ENCODE data around the gene THUMPD3.
A peak's percentile ranks its signal among the peaks of the same experiment; 100 is the strongest.

The THUMPD3 gene

GRCh38 chr3:9399337-9399703 lies 36.5 kb downstream of the THUMPD3 start:
- H3K4me3 Mint-ChIP-seq: peak overlapping the region; percentile 70
- peaks cover 70% of the 10 kb centered on the region for H3K4me1 Mint-ChIP-seq

DNA sequence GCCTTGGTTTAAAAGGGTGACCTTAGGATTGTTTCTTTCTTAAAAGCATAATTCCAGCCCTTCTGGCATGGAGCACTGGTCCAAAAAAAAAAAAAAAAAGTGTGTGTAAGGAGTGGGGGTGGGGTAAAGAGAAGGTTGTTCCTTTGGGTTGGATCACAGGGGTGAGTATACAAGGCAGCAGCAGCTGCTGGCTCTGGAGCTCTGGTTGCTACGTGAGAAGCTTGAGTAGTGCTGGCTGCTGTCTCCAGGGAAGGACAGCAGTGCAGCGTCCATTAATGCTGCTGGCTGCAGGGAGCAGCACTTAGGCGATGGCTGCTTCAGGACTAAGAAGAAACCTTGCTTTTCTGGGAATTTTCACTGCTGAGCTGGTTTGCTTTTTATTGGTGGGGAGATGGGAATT lies 36.9 kb downstream of the THUMPD3 start:
- Mint-ChIP-seq H3K4me1 (peaks cover 70% of the 10 kb centered on the region), H3K4me3 (peak overlapping the region; percentile 70), H3K27ac (no peak overlapping the region), H3K9me3 (no peaks in the 10 kb centered on the region), H3K36me3 (peaks cover 27% of the 10 kb centered on the region), H3K27me3 (no peaks in the 10 kb centered on the region)
- no peak for ATAC-seq

More at GRCh38 chr3:9399337-9399703, 36.5 kb downstream of the THUMPD3 start:
- Mint-ChIP-seq H3K27me3 (no peaks in the 10 kb centered on the region), H3K36me3 (peaks cover 32% of the 10 kb centered on the region), H3K9me3 (no peaks in the 10 kb centered on the region), H3K27ac (peak overlapping the region; percentile 96)
- ATAC-seq: no peak

DNA sequence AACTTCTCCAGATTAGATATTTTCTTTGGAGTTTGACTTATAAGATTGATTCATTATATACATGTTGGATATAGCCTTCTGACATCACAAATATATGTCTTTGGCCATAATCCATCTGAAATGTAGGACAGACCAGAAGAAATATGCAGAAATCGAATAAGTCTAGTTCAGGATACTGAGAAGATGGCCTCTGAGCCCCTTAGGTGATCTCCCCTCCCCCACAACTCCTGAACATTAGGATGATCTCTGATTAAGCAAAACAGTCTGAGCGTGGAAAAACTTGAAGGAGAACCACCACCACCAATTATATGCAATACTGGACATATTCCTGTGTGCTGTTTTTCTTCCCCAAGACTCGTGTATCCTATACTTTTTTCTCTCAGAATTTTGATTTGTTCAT lies 37.8 kb downstream of the THUMPD3 start:
- no peak for ATAC-seq
- Mint-ChIP-seq H3K36me3 (peaks cover 19% of the 10 kb centered on the region), H3K4me3 (no peak overlapping the region), H3K27me3 (no peaks in the 10 kb centered on the region), H3K27ac (no peak overlapping the region), H3K9me3 (no peaks in the 10 kb centered on the region), H3K4me1 (peaks cover 68% of the 10 kb centered on the region)

DNA sequence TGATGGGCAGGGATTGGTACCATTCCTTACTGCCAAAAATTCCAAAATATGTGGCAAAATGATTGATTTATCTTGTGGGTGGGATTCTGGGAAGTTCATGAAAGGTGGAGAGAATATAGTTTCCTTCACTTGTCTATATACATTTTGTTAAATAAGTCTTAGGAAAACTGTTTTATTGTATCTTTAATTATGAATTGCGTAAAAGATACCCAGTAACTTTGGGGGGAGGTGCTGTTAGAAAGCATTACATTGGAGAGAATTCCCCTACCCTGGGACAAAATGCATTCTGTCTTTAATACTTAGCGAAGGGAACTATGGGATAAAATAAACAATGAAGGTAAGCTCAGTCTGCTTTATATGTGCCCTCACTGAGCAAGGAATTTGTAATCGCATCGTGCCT lies 39.1 kb downstream of the THUMPD3 start:
- Mint-ChIP-seq H3K27me3 (no peaks in the 10 kb centered on the region), H3K4me3 (no peak overlapping the region), H3K27ac (peak overlapping the region; percentile 30), H3K9me3 (no peaks in the 10 kb centered on the region), H3K4me1 (peaks cover 69% of the 10 kb centered on the region), H3K36me3 (peaks cover 13% of the 10 kb centered on the region)
- no peak for ATAC-seq

DNA sequence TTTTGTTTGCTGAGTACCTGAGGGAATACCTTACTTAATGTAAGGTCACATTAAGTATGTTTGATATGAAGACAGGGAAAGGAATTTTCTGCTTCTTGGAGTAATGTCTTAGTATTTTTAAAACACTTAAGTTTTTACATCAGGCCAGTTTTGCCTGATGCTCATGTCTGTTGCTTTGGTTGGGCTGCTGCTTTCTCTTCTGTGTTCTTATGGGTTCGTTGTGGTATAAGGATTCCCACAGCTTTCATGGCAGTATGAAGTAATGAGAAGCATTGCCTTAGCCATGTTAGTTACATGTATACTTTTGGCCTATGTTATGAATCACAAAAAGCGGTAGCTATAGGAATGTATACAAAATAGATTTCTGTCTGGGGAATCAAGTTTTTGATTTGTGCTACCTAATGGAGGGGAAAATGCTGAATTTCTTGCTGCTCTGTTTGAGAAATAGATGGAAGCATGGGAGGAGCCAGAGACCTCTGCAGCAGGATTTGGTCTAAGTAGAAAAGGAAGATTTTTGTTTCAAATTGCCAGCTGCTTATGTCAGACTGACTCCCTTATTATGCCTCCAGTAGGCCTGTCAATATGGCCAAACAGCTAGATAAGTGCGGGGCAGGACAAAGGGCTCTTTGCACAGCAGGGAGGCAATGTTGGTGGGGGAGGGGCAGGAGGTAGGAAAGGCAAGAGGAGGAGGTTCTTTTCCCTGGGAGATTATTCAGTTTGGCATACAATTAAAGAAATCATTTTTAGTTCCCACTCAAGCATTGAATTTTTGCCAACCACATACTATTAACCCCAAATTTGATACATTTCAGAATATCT lies 39.8 kb downstream of the THUMPD3 start:
- no peak overlapping the region for H3K27ac Mint-ChIP-seq
- no peak overlapping the region for H3K4me3 Mint-ChIP-seq
- no peak for ATAC-seq
- H3K36me3 Mint-ChIP-seq: peaks cover 13% of the 10 kb centered on the region
- H3K4me1 Mint-ChIP-seq: peaks cover 76% of the 10 kb centered on the region
- no peaks in the 10 kb centered on the region for H3K9me3 Mint-ChIP-seq
- H3K27me3 Mint-ChIP-seq: no peaks in the 10 kb centered on the region

- no peak overlapping the region for H3K27ac Mint-ChIP-seq
- no peak for ATAC-seq
- peaks cover 7% of the 10 kb centered on the region for H3K36me3 Mint-ChIP-seq
- no peaks in the 10 kb centered on the region for H3K9me3 Mint-ChIP-seq
- peaks cover 76% of the 10 kb centered on the region for H3K4me1 Mint-ChIP-seq
- H3K27me3 Mint-ChIP-seq: no peaks in the 10 kb centered on the region
- no peak overlapping the region for H3K4me3 Mint-ChIP-seq
These were observed 40.6 kb downstream of the THUMPD3 start for GRCh38 chr3:9403463-9403862.

- no peak for ATAC-seq
- Mint-ChIP-seq H3K27me3 (no peaks in the 10 kb centered on the region), H3K9me3 (peaks cover under 1% of the 10 kb centered on the region), H3K27ac (peak overlapping the region; percentile 37), H3K4me3 (peak overlapping the region; percentile 24), H3K36me3 (peaks cover 7% of the 10 kb centered on the region), H3K4me1 (peaks cover 70% of the 10 kb centered on the region)
These were observed 41.8 kb downstream of the THUMPD3 start for GRCh38 chr3:9404680-9405079.

DNA sequence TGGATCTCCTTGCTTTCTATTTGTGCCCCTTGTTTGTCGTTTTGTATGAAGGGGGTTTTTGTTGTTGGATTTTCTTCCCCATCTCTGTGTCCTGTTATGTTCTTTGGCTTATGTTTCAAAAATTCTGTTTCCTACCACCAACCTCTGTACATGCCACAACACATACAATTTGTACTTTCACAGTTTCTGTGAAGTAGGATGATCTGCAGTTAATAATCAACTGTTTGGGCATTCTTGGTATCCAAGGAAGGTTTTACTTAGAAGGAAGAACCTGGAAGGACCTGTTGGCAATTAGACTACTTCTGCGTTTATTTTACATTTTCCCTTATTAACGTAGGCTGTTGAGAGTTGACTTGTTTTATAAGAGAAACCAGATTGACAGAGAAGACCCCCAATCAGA lies 42.9 kb downstream of the THUMPD3 start:
- ATAC-seq: no peak
- H3K9me3 Mint-ChIP-seq: peaks cover 2% of the 10 kb centered on the region
- H3K4me1 Mint-ChIP-seq: peaks cover 71% of the 10 kb centered on the region
- H3K4me3 Mint-ChIP-seq: no peak overlapping the region
- H3K27me3 Mint-ChIP-seq: no peaks in the 10 kb centered on the region
- H3K36me3 Mint-ChIP-seq: peaks cover 7% of the 10 kb centered on the region
- H3K27ac Mint-ChIP-seq: no peak overlapping the region

GRCh38 chr3:9406856-9407626 lies 44.2 kb downstream of the THUMPD3 start:
- Mint-ChIP-seq H3K27ac (peak overlapping the region; percentile 57), H3K9me3 (peaks cover 2% of the 10 kb centered on the region), H3K4me3 (no peak overlapping the region), H3K36me3 (peaks cover 7% of the 10 kb centered on the region), H3K4me1 (peaks cover 62% of the 10 kb centered on the region), H3K27me3 (no peaks in the 10 kb centered on the region)
- peak; percentile 57 for ATAC-seq

- Mint-ChIP-seq H3K27me3 (no peaks in the 10 kb centered on the region), H3K27ac (no peak overlapping the region), H3K4me3 (no peak overlapping the region), H3K4me1 (peaks cover 54% of the 10 kb centered on the region), H3K36me3 (peaks cover 7% of the 10 kb centered on the region), H3K9me3 (peaks cover 2% of the 10 kb centered on the region)
- ATAC-seq: no peak
These were observed 45.2 kb downstream of the THUMPD3 start for GRCh38 chr3:9408061-9408460.

DNA sequence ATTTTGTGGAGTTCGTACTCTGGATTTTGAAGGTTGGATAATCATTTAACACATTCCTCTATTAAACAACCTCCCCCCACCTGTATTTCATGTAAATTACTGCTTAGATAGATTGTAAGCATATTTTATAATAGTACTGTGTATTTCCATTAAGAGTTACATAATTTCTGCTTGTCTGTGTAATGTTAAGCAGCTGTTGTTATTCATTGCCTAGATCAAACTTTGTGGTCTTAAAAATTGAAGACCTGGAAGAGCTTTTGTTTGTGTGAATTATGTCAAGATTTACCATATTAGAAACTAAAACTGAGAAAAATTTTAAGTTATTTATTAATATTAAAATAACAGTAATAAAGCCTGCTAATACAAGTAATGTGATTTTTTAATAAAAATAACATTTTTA lies 45.7 kb downstream of the THUMPD3 start:
- peaks cover 2% of the 10 kb centered on the region for H3K9me3 Mint-ChIP-seq
- ATAC-seq: no peak
- H3K27ac Mint-ChIP-seq: no peak overlapping the region
- H3K4me1 Mint-ChIP-seq: peaks cover 49% of the 10 kb centered on the region
- no peaks in the 10 kb centered on the region for H3K27me3 Mint-ChIP-seq
- peaks cover 7% of the 10 kb centered on the region for H3K36me3 Mint-ChIP-seq
- H3K4me3 Mint-ChIP-seq: no peak overlapping the region

DNA sequence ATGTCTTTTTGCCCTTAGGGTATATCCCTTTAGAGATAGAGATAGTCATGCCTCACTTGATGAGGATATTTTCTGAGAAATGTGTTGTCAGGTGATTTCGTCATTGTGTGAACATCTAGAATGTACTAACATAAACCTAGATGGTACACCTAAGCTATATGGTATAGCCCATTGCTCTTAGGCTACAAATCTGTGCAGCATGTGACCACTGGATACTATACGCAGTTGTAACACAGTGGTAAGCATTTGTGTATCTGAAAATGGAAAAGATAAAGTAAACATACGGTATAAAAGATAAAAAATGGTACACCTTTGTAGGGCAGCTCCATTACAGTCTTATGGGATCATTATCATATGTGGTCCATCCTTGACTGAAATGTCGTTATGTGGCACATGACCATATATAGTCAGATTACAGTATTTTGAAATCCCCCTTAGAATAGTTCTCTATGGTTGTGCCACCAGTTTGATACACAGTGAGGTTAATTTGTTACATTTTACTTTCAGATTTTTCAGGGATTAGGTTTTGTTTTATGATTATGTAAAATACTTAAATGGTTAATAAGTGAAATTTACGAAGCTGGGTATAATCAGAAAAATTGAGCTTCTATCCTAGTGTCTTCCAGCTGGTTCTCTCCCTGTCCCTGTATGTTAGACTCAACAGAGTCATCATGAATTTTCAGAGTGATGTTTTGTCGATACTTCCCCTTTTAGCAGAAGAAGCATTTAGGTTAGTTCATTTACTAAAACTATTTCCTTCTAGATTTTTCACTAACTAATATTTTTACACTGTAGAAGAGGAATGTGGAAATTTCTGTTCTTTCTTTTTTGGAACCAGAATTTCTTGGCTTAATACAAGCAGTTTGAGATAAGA lies 47.4 kb downstream of the THUMPD3 start:
- Mint-ChIP-seq H3K27me3 (no peaks in the 10 kb centered on the region), H3K27ac (peak overlapping the region; percentile 70), H3K4me1 (peaks cover 48% of the 10 kb centered on the region), H3K9me3 (peaks cover 2% of the 10 kb centered on the region), H3K4me3 (no peak overlapping the region), H3K36me3 (peaks cover 12% of the 10 kb centered on the region)
- peak; percentile 60 for ATAC-seq

- H3K27me3 Mint-ChIP-seq: no peaks in the 10 kb centered on the region
- no peak overlapping the region for H3K4me3 Mint-ChIP-seq
- peaks cover 2% of the 10 kb centered on the region for H3K9me3 Mint-ChIP-seq
- ATAC-seq: no peak
- H3K27ac Mint-ChIP-seq: no peak overlapping the region
- H3K36me3 Mint-ChIP-seq: peaks cover 19% of the 10 kb centered on the region
- H3K4me1 Mint-ChIP-seq: peaks cover 48% of the 10 kb centered on the region
These were observed 48.4 kb downstream of the THUMPD3 start for GRCh38 chr3:9411302-9411701.

GRCh38 chr3:9412293-9412692 lies 49.4 kb downstream of the THUMPD3 start:
- H3K36me3 Mint-ChIP-seq: peaks cover 23% of the 10 kb centered on the region
- ATAC-seq: no peak
- H3K27me3 Mint-ChIP-seq: no peaks in the 10 kb centered on the region
- H3K4me3 Mint-ChIP-seq: no peak overlapping the region
- peaks cover 2% of the 10 kb centered on the region for H3K9me3 Mint-ChIP-seq
- H3K4me1 Mint-ChIP-seq: peaks cover 41% of the 10 kb centered on the region
- H3K27ac Mint-ChIP-seq: no peak overlapping the region

- Mint-ChIP-seq H3K27me3 (no peaks in the 10 kb centered on the region), H3K4me3 (no peak overlapping the region), H3K36me3 (peaks cover 25% of the 10 kb centered on the region), H3K4me1 (peaks cover 32% of the 10 kb centered on the region), H3K27ac (no peak overlapping the region), H3K9me3 (peaks cover under 1% of the 10 kb centered on the region)
- no peak for ATAC-seq
These were observed 52.0 kb downstream of the THUMPD3 start for GRCh38 chr3:9414826-9415225.

All from stimulated activated memory B cell treated with anti-CD40 and anti-IgM and Interleukin-4, amounts not matched to agents 10 μg/mL and 1 μg/mL and 100 μg/mL, for 72 hours (primary cell).